HG03045 (cell line): ENCODE results near the gene TENM4.
"Not testable (repeated sequence)": the region's sequence is repeated elsewhere in the genome, so short reads cannot be mapped to it uniquely, and the experiment has no call there.

Experiments
- ATAC-seq: cut with Tn5 transposase; IDR thresholded peaks from one replicate; pipeline ENCODE4 v1.9.1; 2021; ENCODE audit warnings: mild to moderate bottlenecking, moderate library complexity; ENCODE audit not compliant: unreplicated experiment

The TENM4 gene

GRCh38 chr11:78879094-78879980, 561.5 kb downstream of the TENM4 start:
- ATAC-seq = not testable (repeated sequence)

- ATAC-seq = no peak
Measured at GRCh38 chr11:78878631-78879030, 562.2 kb downstream of the TENM4 start.

- no peak for ATAC-seq
Measured at GRCh38 chr11:78876676-78877075, 564.2 kb downstream of the TENM4 start.

- ATAC-seq = no peak
Measured at GRCh38 chr11:78870655-78871054, 570.2 kb downstream of the TENM4 start.

- no peak for ATAC-seq
Measured at GRCh38 chr11:78869293-78869692, 571.5 kb downstream of the TENM4 start.

- no peak for ATAC-seq
Measured at GRCh38 chr11:78868563-78868962, 572.3 kb downstream of the TENM4 start.

- ATAC-seq = no peak
Measured at GRCh38 chr11:78860720-78861422, 580.0 kb downstream of the TENM4 start.

- ATAC-seq = no peak
Measured at GRCh38 chr11:78857688-78858087, 583.1 kb downstream of the TENM4 start.

GRCh38 chr11:78856211-78856610, 584.6 kb downstream of the TENM4 start:
- ATAC-seq = no peak

- no peak for ATAC-seq
Measured at GRCh38 chr11:78855116-78855515, 585.7 kb downstream of the TENM4 start.

GRCh38 chr11:78853521-78853920, 587.3 kb downstream of the TENM4 start:
- ATAC-seq = no peak

GRCh38 chr11:78851878-78852586, 588.8 kb downstream of the TENM4 start:
- ATAC-seq = no peak

- no peak for ATAC-seq
Measured at GRCh38 chr11:78850078-78850477, 590.8 kb downstream of the TENM4 start.

- ATAC-seq = no peak
Measured at GRCh38 chr11:78846269-78846668, 594.6 kb downstream of the TENM4 start.

GRCh38 chr11:78845496-78845895, 595.3 kb downstream of the TENM4 start:
- ATAC-seq = no peak

GRCh38 chr11:78841456-78842060, 599.3 kb downstream of the TENM4 start:
- no peak for ATAC-seq

GRCh38 chr11:78840623-78841022, 600.2 kb downstream of the TENM4 start:
- no peak for ATAC-seq

GRCh38 chr11:78840200-78840599, 600.6 kb downstream of the TENM4 start:
- ATAC-seq = no peak

- no peak for ATAC-seq
Measured at GRCh38 chr11:78838417-78838816, 602.4 kb downstream of the TENM4 start.

GRCh38 chr11:78835646-78836045, 605.2 kb downstream of the TENM4 start:
- ATAC-seq = no peak

- no peak for ATAC-seq
Measured at GRCh38 chr11:78834886-78835285, 605.9 kb downstream of the TENM4 start.
